Liver (tissue), 9 donors: ENCODE results near the gene FRK. TPM values are rescaled to one million over a fixed set of nuclear protein-coding genes. Genes with fewer than 3 reads are reported as not detected.

Experiments used
- DNase-seq: peaks from one replicate; pipeline ENCODE4 v3.0.0-alpha.2; 2017; ENCODE audit warnings: low spot score
- H3K27ac ChIP-seq, 2 donors: one replicate each; pipeline ENCODE4 v1.7.0; 2013; ENCODE audit warnings: inconsistent platforms in 2 of 2, low read length in 2 of 2, control low read depth in 1 of 2, low read depth in 1 of 2, mild to moderate bottlenecking in 1 of 2
- H3K27me3 ChIP-seq, 4 donors: one replicate each; pipeline versions ENCODE4 v1.6.1 to v1.7.0; 2013; ENCODE audit warnings: low read length in 3 of 4, inconsistent platforms in 1 of 4, mild to moderate bottlenecking in 1 of 4, moderate library complexity in 1 of 4; ENCODE audit not compliant: control insufficient read depth in 4 of 4, insufficient read depth in 4 of 4
- H3K36me3 ChIP-seq, 4 donors: one replicate each; pipeline versions ENCODE4 v1.6.1 to v1.7.0; 2013; ENCODE audit warnings: low read length in 3 of 4, mild to moderate bottlenecking in 3 of 4, low read depth in 1 of 4, moderate library complexity in 1 of 4; ENCODE audit not compliant: control insufficient read depth in 4 of 4, insufficient read depth in 3 of 4
- H3K4me1 ChIP-seq, 4 donors: one replicate each; pipeline versions ENCODE4 v1.6.1 to v1.7.0; 2013; ENCODE audit warnings: low read length in 3 of 4, mild to moderate bottlenecking in 3 of 4, moderate library complexity in 1 of 4; ENCODE audit not compliant: control insufficient read depth in 4 of 4, insufficient read depth in 4 of 4
- H3K4me3 ChIP-seq, 3 donors: one replicate each; pipeline versions ENCODE4 v1.6.1 to v1.7.0; 2013; ENCODE audit warnings: low read length in 3 of 3, control low read depth in 1 of 3, low read depth in 1 of 3, mild to moderate bottlenecking in 1 of 3
- H3K9ac ChIP-seq, 2 donors: one replicate each; pipeline ENCODE4 v1.7.0; 2013; ENCODE audit warnings: low read length in 2 of 2, mild to moderate bottlenecking in 2 of 2, moderate library complexity in 2 of 2, control low read depth in 1 of 2, low read depth in 1 of 2
- H3K9me3 ChIP-seq, 4 donors: one replicate each; pipeline versions ENCODE4 v1.6.1 to v1.7.0; 2013; ENCODE audit warnings: low read length in 3 of 4; ENCODE audit not compliant: control insufficient read depth in 4 of 4
- EGR1 ChIP-seq, 2 donors: IDR thresholded peaks; 2 replicates each; pipeline ENCODE4 v1.6.1; 2016 to 2018; ENCODE audit warnings: antibody characterized with exemption in 2 of 2, low read depth in 2 of 2
- FOXA1 ChIP-seq: IDR thresholded peaks from 2 replicates; pipeline ENCODE4 v1.6.1; 2016; ENCODE audit warnings: antibody characterized with exemption
- FOXA2 ChIP-seq: IDR thresholded peaks from 2 replicates; pipeline ENCODE4 v1.6.1; 2016; ENCODE audit warnings: antibody characterized with exemption
- GABPA ChIP-seq, 2 donors: IDR thresholded peaks in 1 of 2; conservative IDR thresholded peaks in 1 of 2; 2 replicates each; pipeline ENCODE4 v1.6.1; 2016; ENCODE audit warnings: antibody characterized with exemption in 2 of 2, mild to moderate bottlenecking in 1 of 2, moderate library complexity in 1 of 2
- HNF4A ChIP-seq, 2 donors: conservative IDR thresholded peaks; 2 replicates each; pipeline ENCODE4 v1.6.1; 2016; ENCODE audit warnings: antibody characterized with exemption in 2 of 2, mild to moderate bottlenecking in 2 of 2
- HNF4G ChIP-seq: IDR thresholded peaks from 2 replicates; pipeline ENCODE4 v1.6.1; 2016; ENCODE audit warnings: antibody characterized with exemption
- JUND ChIP-seq, 2 donors: IDR thresholded peaks; 2 replicates each; pipeline ENCODE4 v1.6.1; 2016; ENCODE audit warnings: antibody characterized with exemption in 2 of 2
- NR2F2 ChIP-seq: IDR thresholded peaks from 2 replicates; pipeline ENCODE4 v1.6.1; 2016; ENCODE audit warnings: antibody characterized with exemption
- RAD21 ChIP-seq, 2 donors: IDR thresholded peaks; 2 replicates each; pipeline ENCODE4 v1.6.1; 2016; ENCODE audit warnings: antibody characterized with exemption in 2 of 2, mild to moderate bottlenecking in 2 of 2
- TAF1 ChIP-seq: conservative IDR thresholded peaks from 2 replicates; pipeline ENCODE4 v1.6.1; 2016; ENCODE audit warnings: antibody characterized with exemption, mild to moderate bottlenecking
- YY1 ChIP-seq: IDR thresholded peaks from 2 replicates; pipeline ENCODE4 v1.6.1; 2016; ENCODE audit warnings: antibody characterized with exemption, mild to moderate bottlenecking
- WGBS: extraction: QIAGEN DNeasy Blood & Tissue Kit; methylation state at CpG from one replicate; pipeline ENCODE4 v1.1.7; 2013; 5-methylcytosine and 5-hydroxymethylcytosine counted together
- polyA plus RNA-seq, 2 donors: library from polyadenylated mRNA; stranded (reverse) in 1 of 2; unstranded in 1 of 2; fragments of 200-250 nt in 1 of 2; fragments of >200 nt in 1 of 2; fragmentation: Nextera tagmentation in 1 of 2; extraction: Ambion mirVana in 1 of 2; gene quantifications; one replicate each; pipeline versions ENCODE4 v1.2.1 to v1.2.3, GENCODE V29; 2013 to 2015
- total RNA-seq, 2 donors: library from RNA; depleted of rRNA; stranded (reverse); fragments of >200 nt; gene quantifications; one replicate each; pipeline ENCODE4 v1.2.3, GENCODE V29; 2014
- TF ChIP-seq, protein P1 (sequence below): IDR thresholded peaks from 2 replicates; pipeline ENCODE4 v1.6.1; 2016; ENCODE audit warnings: antibody characterized with exemption
- TF ChIP-seq, protein P2 (sequence below): fragments of 150-350 bp; IDR thresholded peaks from 2 replicates; pipeline ENCODE4 v1.5.1; 2017; ENCODE audit warnings: improper control_type of control experiment, low read depth, low read length; ENCODE audit not compliant: missing input control
- TF ChIP-seq, protein P3 (sequence below): IDR thresholded peaks from 2 replicates; pipeline ENCODE4 v1.6.1; 2016; ENCODE audit warnings: antibody characterized with exemption
- TF ChIP-seq, protein P4 (sequence below): IDR thresholded peaks from 2 replicates; pipeline ENCODE4 v1.6.1; 2016; ENCODE audit warnings: antibody characterized with exemption
- TF ChIP-seq, protein P5 (sequence below): IDR thresholded peaks from 2 replicates; pipeline ENCODE4 v1.6.1; 2016; ENCODE audit warnings: antibody characterized with exemption, mild to moderate bottlenecking
- donor health status: healthy.
- donor health status: healthy.
- donor health status: healthy.
- donor health status: healthy.
- donor health status: healthy.

The FRK gene
- total and polyA plus RNA-seq, 4 donors: 3.6 to 26.8 (median 5.3) TPM

DNA sequence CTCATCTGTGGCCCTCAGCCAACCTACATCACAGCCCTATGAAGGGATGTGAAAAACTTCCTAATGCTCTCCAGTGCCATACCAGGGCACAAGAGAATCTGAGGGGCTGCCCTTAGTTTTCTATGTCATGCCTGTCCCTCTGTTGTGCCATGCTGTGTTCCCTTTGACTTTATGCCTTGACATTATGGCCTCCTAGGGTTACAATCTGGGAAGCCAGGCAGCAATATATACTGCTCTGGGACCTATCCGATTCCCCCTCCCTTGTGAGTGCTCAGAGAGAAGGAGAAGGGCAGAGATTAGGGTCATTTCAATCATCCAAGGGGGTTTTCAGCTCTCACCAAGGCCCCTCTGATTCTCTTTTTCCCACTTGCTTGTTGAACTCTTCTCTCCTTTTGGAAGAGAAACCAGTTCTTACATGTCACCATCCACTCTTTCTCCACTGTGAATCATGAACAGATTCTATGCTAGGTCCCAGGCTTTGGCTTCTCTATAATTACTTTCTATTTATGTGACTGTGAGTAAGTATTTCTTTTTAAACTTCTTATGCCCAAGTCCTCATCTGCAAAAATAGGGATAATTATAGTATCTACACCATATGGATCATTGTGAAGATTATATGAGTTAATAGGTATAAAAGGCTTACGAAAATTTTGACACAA lies 14.2 kb upstream of the FRK start:
- DNase-seq: no peak
- no peak overlapping the region for H3K9ac ChIP-seq
- no peak overlapping the region for H3K27ac ChIP-seq
- H3K4me1 ChIP-seq: peaks cover 0 to 4% (median 0%) of the 10 kb centered on the region in 4 donors
- no peaks in the 10 kb centered on the region for H3K9me3 ChIP-seq
- H3K36me3 ChIP-seq: no peaks in the 10 kb centered on the region
- no peak overlapping the region for H3K4me3 ChIP-seq
- WGBS: 98% methylated on average over 2 of the region's 2 CpGs
- H3K27me3 ChIP-seq: no peaks in the 10 kb centered on the region
- TF ChIP-seq YY1 (no peak), NR2F2 (no peak), TAF1 (no peak), FOXA1 (no peak), RAD21 (IDR thresholded peaks at IDR 0.05) (no peak), FOXA2 (no peak)
- TF ChIP-seq, protein P1, sequence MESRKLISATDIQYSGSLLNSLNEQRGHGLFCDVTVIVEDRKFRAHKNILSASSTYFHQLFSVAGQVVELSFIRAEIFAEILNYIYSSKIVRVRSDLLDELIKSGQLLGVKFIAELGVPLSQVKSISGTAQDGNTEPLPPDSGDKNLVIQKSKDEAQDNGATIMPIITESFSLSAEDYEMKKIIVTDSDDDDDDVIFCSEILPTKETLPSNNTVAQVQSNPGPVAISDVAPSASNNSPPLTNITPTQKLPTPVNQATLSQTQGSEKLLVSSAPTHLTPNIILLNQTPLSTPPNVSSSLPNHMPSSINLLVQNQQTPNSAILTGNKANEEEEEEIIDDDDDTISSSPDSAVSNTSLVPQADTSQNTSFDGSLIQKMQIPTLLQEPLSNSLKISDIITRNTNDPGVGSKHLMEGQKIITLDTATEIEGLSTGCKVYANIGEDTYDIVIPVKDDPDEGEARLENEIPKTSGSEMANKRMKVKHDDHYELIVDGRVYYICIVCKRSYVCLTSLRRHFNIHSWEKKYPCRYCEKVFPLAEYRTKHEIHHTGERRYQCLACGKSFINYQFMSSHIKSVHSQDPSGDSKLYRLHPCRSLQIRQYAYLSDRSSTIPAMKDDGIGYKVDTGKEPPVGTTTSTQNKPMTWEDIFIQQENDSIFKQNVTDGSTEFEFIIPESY: no peak
- TF ChIP-seq, protein P2, sequence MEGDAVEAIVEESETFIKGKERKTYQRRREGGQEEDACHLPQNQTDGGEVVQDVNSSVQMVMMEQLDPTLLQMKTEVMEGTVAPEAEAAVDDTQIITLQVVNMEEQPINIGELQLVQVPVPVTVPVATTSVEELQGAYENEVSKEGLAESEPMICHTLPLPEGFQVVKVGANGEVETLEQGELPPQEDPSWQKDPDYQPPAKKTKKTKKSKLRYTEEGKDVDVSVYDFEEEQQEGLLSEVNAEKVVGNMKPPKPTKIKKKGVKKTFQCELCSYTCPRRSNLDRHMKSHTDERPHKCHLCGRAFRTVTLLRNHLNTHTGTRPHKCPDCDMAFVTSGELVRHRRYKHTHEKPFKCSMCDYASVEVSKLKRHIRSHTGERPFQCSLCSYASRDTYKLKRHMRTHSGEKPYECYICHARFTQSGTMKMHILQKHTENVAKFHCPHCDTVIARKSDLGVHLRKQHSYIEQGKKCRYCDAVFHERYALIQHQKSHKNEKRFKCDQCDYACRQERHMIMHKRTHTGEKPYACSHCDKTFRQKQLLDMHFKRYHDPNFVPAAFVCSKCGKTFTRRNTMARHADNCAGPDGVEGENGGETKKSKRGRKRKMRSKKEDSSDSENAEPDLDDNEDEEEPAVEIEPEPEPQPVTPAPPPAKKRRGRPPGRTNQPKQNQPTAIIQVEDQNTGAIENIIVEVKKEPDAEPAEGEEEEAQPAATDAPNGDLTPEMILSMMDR: no peak

DNA sequence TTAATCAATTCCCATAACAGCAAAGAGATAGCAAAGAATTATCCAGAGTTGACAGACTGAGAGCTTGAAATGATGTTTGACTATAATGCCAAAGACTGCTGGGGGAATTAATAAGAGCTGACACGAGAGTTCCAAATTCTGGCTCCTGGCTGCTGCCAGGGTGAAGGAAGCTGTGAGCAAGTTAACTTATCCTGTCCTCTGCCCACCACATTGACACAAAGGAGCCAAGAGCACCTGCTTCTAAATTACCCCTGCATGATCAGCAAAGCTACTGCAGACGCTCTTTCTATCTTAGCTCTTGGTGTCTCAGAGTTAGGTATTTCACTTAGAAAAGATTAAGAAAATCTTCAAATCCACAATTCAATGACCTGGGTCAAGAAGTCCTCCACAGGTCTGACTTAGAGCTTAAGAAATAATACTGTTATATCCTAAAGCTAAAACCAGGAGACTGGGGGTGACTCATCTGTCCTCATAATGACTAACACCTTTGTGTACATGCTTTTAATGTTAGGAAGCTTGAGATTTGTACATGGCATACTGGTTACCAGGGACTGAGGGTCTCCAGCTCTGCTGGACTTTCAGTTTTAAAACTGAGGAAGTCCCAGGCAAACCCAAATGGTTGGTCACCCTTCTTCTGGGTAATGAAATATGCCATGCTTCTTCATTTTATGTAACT lies 13.2 kb upstream of the FRK start:
- TF ChIP-seq HNF4G (no peak), RAD21 (IDR thresholded peaks at IDR 0.05) (no peak), FOXA2 (no peak)
- no peak overlapping the region for H3K27ac ChIP-seq

DNA sequence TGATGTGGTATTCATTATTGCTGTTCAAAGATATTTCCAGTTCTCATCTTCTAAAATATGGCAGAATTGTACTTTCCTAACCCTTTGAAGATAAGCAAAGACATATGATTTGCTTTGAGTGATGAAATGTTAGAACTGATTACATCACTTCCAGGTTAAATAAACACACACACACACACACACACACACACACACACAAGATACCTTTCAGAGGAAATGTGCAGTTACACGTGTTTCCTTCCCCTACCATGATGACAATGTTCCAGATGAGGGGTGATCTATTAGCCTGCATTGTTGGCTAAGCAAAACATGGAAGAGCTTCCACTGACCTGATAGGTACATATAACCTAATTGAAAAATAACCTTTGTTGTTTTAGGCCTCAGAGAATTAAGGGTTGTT lies 11.7 kb upstream of the FRK start:
- no peak overlapping the region for H3K9ac ChIP-seq
- no peak for DNase-seq
- H3K9me3 ChIP-seq: no peaks in the 10 kb centered on the region
- WGBS: 2% methylated on average over 1 of the region's 1 CpG
- no peak overlapping the region for H3K4me3 ChIP-seq
- H3K36me3 ChIP-seq: no peaks in the 10 kb centered on the region
- no peaks in the 10 kb centered on the region for H3K4me1 ChIP-seq
- no peak overlapping the region for H3K27ac ChIP-seq
- no peaks in the 10 kb centered on the region for H3K27me3 ChIP-seq
- peak in 1 of 2 donors; percentile 24 for TF ChIP-seq EGR1 (IDR thresholded peaks at IDR 0.05; ENCODE audit: low read depth in 2 of 2)
- TF ChIP-seq, protein P2: no peak
- TF ChIP-seq, protein P3, sequence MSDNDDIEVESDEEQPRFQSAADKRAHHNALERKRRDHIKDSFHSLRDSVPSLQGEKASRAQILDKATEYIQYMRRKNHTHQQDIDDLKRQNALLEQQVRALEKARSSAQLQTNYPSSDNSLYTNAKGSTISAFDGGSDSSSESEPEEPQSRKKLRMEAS: peak; percentile 49
- TF ChIP-seq HNF4G: no peak
- TF ChIP-seq GABPA (IDR thresholded peaks at IDR 0.05 in 1 of 2, conservative IDR thresholded peaks at IDR 0.05 in 1 of 2): peak; percentile 28 to 60
- TF ChIP-seq HNF4A (conservative IDR thresholded peaks at IDR 0.05): peak; percentile 44 to 49
- peak in 1 of 2 donors; percentile 44 for TF ChIP-seq JUND (IDR thresholded peaks at IDR 0.05)
- TF ChIP-seq RAD21 (IDR thresholded peaks at IDR 0.05): peak in 1 of 2 donors; percentile 7
- TF ChIP-seq, protein P4, sequence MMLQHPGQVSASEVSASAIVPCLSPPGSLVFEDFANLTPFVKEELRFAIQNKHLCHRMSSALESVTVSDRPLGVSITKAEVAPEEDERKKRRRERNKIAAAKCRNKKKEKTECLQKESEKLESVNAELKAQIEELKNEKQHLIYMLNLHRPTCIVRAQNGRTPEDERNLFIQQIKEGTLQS: peak; percentile 84
- TF ChIP-seq FOXA2: peak; percentile 66
- TF ChIP-seq, protein P5, sequence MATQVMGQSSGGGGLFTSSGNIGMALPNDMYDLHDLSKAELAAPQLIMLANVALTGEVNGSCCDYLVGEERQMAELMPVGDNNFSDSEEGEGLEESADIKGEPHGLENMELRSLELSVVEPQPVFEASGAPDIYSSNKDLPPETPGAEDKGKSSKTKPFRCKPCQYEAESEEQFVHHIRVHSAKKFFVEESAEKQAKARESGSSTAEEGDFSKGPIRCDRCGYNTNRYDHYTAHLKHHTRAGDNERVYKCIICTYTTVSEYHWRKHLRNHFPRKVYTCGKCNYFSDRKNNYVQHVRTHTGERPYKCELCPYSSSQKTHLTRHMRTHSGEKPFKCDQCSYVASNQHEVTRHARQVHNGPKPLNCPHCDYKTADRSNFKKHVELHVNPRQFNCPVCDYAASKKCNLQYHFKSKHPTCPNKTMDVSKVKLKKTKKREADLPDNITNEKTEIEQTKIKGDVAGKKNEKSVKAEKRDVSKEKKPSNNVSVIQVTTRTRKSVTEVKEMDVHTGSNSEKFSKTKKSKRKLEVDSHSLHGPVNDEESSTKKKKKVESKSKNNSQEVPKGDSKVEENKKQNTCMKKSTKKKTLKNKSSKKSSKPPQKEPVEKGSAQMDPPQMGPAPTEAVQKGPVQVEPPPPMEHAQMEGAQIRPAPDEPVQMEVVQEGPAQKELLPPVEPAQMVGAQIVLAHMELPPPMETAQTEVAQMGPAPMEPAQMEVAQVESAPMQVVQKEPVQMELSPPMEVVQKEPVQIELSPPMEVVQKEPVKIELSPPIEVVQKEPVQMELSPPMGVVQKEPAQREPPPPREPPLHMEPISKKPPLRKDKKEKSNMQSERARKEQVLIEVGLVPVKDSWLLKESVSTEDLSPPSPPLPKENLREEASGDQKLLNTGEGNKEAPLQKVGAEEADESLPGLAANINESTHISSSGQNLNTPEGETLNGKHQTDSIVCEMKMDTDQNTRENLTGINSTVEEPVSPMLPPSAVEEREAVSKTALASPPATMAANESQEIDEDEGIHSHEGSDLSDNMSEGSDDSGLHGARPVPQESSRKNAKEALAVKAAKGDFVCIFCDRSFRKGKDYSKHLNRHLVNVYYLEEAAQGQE: no peak
- no peak for TF ChIP-seq TAF1

More for the DNA sequence above, 13.2 kb upstream of the FRK start:
- Histone ChIP-seq H3K4me3 (no peak overlapping the region), H3K36me3 (no peaks in the 10 kb centered on the region), H3K9me3 (no peaks in the 10 kb centered on the region), H3K4me1 (peaks cover 0 to 4% (median 0%) of the 10 kb centered on the region in 4 donors), H3K9ac (no peak overlapping the region), H3K27me3 (no peaks in the 10 kb centered on the region)
- 90% methylated on average over 2 of the region's 2 CpGs for WGBS
- DNase-seq: no peak
